HepG2 (cell line): Measurements from ENCODE around the gene HMGCS2.

Experiments used
- HNF4G ChIP-seq, 2 experiments: sonication (generic) in 1 of 2; formaldehyde crosslinking in 1 of 2; IDR thresholded peaks; 2 replicates each; pipeline versions ENCODE4 v1.4.0 to v1.6.1; 2011 to 2020; ENCODE audit warnings: borderline replicate concordance in 2 of 2, low read depth in 2 of 2, mild to moderate bottlenecking in 2 of 2, low read length in 1 of 2, missing genetic modification reagents in 1 of 2, moderate library complexity in 1 of 2
- NFE2L2 ChIP-seq: fragments of 150-350 bp; IDR thresholded peaks from 2 replicates; pipeline ENCODE4 v1.6.1; 2014; ENCODE audit warnings: low read length
- POLR2AphosphoS5 ChIP-seq: IDR thresholded peaks from 2 replicates; pipeline ENCODE4 v1.6.1; 2012; ENCODE audit warnings: low read depth, low read length
- SOX6 ChIP-seq, 2 experiments: fragments of 450-650 bp in 1 of 2; sonication (generic) in 1 of 2; formaldehyde crosslinking in 1 of 2; IDR thresholded peaks; 2 replicates each; pipeline versions ENCODE4 v1.4.0 to v1.6.1; 2017 to 2020; ENCODE audit warnings: antibody characterized with exemption in 1 of 2, mild to moderate bottlenecking in 1 of 2, missing genetic modification reagents in 1 of 2
- SRY ChIP-seq: sonication (generic); formaldehyde crosslinking; IDR thresholded peaks from 2 replicates; pipeline ENCODE4 v1.8.0; 2022; ENCODE audit warnings: mild to moderate bottlenecking, missing genetic modification reagents
- ZNF136 ChIP-seq: sonication (generic); formaldehyde crosslinking; IDR thresholded peaks from 2 replicates; pipeline ENCODE4 v1.8.1; 2022; ENCODE audit warnings: low read depth, mild to moderate bottlenecking, moderate library complexity, missing genetic modification reagents
- ZNF589 ChIP-seq: sonication (generic); formaldehyde crosslinking; conservative IDR thresholded peaks from 2 replicates; pipeline ENCODE4 v1.8.0; 2022; ENCODE audit warnings: mild to moderate bottlenecking, moderate library complexity, missing genetic modification reagents
- TF ChIP-seq, protein P1 (sequence below): IDR thresholded peaks from 2 replicates; pipeline ENCODE4 v1.6.1; 2016; ENCODE audit warnings: mild to moderate bottlenecking
- TF ChIP-seq, protein P2 (sequence below): sonication (generic); formaldehyde crosslinking; IDR thresholded peaks from 2 replicates; pipeline ENCODE4 v1.5.0; 2020; ENCODE audit warnings: mild to moderate bottlenecking, missing genetic modification reagents, moderate library complexity
- TF ChIP-seq, protein P3 (sequence below): sonication (generic); formaldehyde crosslinking; IDR thresholded peaks from 2 replicates; pipeline ENCODE4 v1.8.1; 2022; ENCODE audit warnings: low read depth, mild to moderate bottlenecking, missing genetic modification reagents
- TF ChIP-seq, protein P4 (sequence below): sonication (generic); formaldehyde crosslinking; IDR thresholded peaks from 2 replicates; pipeline ENCODE4 v1.4.0; 2020; ENCODE audit warnings: mild to moderate bottlenecking, missing genetic modification reagents

DNA sequence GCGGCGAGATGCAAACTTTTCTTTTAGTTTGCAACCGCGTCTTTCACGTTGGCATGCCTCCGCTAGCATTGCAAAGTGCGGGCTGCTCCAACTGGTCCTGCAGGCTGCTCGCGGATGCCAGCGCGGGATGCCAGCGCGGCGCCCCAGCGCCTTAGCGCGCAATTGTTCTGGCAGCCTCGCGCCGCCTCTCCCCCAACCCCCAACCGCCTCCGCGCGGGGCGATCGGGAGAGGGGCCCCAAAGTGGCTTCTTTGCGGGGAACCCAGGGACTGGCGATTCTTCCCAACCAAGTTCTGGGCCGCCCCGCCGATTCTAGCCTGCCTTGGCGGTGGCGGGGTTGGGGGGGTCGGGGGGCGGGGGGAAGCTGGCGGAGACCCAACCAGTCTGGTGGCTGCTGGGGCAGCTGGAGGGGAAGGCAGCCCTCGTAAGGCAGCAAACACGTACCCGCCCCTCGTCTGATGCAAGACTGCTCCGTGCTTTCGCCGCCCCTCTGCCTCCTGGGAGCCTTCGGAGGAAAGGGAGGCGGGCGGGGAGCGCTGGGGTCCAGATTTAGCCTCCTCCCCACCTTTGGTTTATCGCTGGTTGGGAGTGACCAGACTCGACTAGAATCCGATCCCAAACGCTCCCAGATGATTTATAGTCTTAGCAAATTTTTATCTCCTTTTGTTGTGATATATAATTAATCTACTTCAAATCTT, 56.2 kb downstream of the HMGCS2 start:
- TF ChIP-seq ZNF136 (CRISPR knock-in tag) (no peak), SOX6 (IDR thresholded peaks at IDR 0.05) (no peak), SOX6 (CRISPR knock-in tag; IDR thresholded peaks at IDR 0.05) (peak; percentile 27), POLR2AphosphoS5 (no peak; the same call in 1 of the 2 replicates), HNF4G (IDR thresholded peaks at IDR 0.05; ENCODE audit: borderline replicate concordance, low read depth, low read length) (no peak), HNF4G (CRISPR knock-in tag; IDR thresholded peaks at IDR 0.05; ENCODE audit: borderline replicate concordance, low read depth) (no peak), SRY (CRISPR knock-in tag) (no peak), NFE2L2 (no peak), ZNF589 (CRISPR knock-in tag) (no peak)
- TF ChIP-seq, protein P1, sequence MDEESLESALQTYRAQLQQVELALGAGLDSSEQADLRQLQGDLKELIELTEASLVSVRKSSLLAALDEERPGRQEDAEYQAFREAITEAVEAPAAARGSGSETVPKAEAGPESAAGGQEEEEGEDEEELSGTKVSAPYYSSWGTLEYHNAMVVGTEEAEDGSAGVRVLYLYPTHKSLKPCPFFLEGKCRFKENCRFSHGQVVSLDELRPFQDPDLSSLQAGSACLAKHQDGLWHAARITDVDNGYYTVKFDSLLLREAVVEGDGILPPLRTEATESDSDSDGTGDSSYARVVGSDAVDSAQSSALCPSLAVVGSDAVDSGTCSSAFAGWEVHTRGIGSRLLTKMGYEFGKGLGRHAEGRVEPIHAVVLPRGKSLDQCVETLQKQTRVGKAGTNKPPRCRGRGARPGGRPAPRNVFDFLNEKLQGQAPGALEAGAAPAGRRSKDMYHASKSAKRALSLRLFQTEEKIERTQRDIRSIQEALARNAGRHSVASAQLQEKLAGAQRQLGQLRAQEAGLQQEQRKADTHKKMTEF (CRISPR knock-in tag): 0 out of 2 replicates have a peak, but pooled peaks have one; percentile 4
- TF ChIP-seq, protein P2, sequence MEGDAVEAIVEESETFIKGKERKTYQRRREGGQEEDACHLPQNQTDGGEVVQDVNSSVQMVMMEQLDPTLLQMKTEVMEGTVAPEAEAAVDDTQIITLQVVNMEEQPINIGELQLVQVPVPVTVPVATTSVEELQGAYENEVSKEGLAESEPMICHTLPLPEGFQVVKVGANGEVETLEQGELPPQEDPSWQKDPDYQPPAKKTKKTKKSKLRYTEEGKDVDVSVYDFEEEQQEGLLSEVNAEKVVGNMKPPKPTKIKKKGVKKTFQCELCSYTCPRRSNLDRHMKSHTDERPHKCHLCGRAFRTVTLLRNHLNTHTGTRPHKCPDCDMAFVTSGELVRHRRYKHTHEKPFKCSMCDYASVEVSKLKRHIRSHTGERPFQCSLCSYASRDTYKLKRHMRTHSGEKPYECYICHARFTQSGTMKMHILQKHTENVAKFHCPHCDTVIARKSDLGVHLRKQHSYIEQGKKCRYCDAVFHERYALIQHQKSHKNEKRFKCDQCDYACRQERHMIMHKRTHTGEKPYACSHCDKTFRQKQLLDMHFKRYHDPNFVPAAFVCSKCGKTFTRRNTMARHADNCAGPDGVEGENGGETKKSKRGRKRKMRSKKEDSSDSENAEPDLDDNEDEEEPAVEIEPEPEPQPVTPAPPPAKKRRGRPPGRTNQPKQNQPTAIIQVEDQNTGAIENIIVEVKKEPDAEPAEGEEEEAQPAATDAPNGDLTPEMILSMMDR (CRISPR knock-in tag): no peak
- TF ChIP-seq, protein P3, sequence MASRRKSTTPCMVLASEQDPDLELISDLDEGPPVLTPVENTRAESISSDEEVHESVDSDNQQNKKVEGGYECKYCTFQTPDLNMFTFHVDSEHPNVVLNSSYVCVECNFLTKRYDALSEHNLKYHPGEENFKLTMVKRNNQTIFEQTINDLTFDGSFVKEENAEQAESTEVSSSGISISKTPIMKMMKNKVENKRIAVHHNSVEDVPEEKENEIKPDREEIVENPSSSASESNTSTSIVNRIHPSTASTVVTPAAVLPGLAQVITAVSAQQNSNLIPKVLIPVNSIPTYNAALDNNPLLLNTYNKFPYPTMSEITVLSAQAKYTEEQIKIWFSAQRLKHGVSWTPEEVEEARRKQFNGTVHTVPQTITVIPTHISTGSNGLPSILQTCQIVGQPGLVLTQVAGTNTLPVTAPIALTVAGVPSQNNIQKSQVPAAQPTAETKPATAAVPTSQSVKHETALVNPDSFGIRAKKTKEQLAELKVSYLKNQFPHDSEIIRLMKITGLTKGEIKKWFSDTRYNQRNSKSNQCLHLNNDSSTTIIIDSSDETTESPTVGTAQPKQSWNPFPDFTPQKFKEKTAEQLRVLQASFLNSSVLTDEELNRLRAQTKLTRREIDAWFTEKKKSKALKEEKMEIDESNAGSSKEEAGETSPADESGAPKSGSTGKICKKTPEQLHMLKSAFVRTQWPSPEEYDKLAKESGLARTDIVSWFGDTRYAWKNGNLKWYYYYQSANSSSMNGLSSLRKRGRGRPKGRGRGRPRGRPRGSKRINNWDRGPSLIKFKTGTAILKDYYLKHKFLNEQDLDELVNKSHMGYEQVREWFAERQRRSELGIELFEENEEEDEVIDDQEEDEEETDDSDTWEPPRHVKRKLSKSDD (CRISPR knock-in tag): no peak
- TF ChIP-seq, protein P4, sequence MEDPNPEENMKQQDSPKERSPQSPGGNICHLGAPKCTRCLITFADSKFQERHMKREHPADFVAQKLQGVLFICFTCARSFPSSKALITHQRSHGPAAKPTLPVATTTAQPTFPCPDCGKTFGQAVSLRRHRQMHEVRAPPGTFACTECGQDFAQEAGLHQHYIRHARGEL (CRISPR knock-in tag): no peak
